K562 (cell line): ENCODE results near the gene FERMT1. TPM values are rescaled to one million over a fixed set of nuclear protein-coding genes. Genes with fewer than 3 reads are reported as not detected.

Experiments
- ARHGAP35 ChIP-seq: fragments of 450-650 bp; IDR thresholded peaks from 2 replicates; pipeline ENCODE4 v1.6.1; 2018; ENCODE audit not compliant: partially characterized antibody
- BRD4 ChIP-seq: fragments of 200-600 bp; sonication (generic); IDR thresholded peaks from 2 replicates; pipeline ENCODE4 v1.6.1; 2017; ENCODE audit warnings: inconsistent platforms
- BRD9 ChIP-seq: fragments of 450-650 bp; IDR thresholded peaks from 2 replicates; pipeline ENCODE4 v1.6.1; 2018; ENCODE audit warnings: low read depth; ENCODE audit not compliant: partially characterized antibody
- CEBPZ ChIP-seq: fragments of 150-350 bp; IDR thresholded peaks from 2 replicates; pipeline ENCODE4 v1.6.1; 2014; ENCODE audit warnings: low read depth, mild to moderate bottlenecking, low read length, borderline replicate concordance
- CTBP1 ChIP-seq: fragments of 450-650 bp; IDR thresholded peaks from 2 replicates; pipeline ENCODE4 v1.6.1; 2016; ENCODE audit warnings: borderline replicate concordance
- KHSRP ChIP-seq: fragments of 450-650 bp; IDR thresholded peaks from 2 replicates; pipeline ENCODE4 v1.6.1; 2017
- MCM7 ChIP-seq, 2 experiments: fragments of 450-650 bp; IDR thresholded peaks; 2 replicates each; pipeline ENCODE4 v1.6.1; 2016 to 2018
- MEIS2 ChIP-seq: fragments of 450-650 bp; IDR thresholded peaks from 2 replicates; pipeline ENCODE4 v1.6.1; 2014; ENCODE audit warnings: mild to moderate bottlenecking; ENCODE audit not compliant: partially characterized antibody
- RNF2 ChIP-seq: sonication (generic); IDR thresholded peaks from 2 replicates; pipeline ENCODE4 v1.6.1; 2016
- SRSF7 ChIP-seq: fragments of 200-400 bp; formaldehyde crosslinking; optimal IDR thresholded peaks from 2 replicates; pipeline ENCODE3; 2017; ENCODE audit warnings: mild to moderate bottlenecking, low read depth, low read length
- TEAD4 ChIP-seq, 2 experiments: sonication (generic) in 1 of 2; formaldehyde crosslinking in 1 of 2; IDR thresholded peaks; 2 replicates each; pipeline versions ENCODE4 v1.6.1 to v1.8.0; 2012 to 2022; ENCODE audit warnings: borderline replicate concordance in 1 of 2, inconsistent platforms in 1 of 2, low read length in 1 of 2, mild to moderate bottlenecking in 1 of 2, missing genetic modification reagents in 1 of 2
- THRB ChIP-seq: fragments of 450-650 bp; formaldehyde crosslinking; conservative IDR thresholded peaks from 2 replicates; pipeline ENCODE4 v1.4.0; 2022; ENCODE audit warnings: mild to moderate bottlenecking, missing genetic modification characterization
- YBX1 ChIP-seq: fragments of 450-650 bp; IDR thresholded peaks from 2 replicates; pipeline ENCODE4 v1.7.1; 2016; ENCODE audit warnings: mild to moderate bottlenecking
- ZNF696 ChIP-seq: fragments of 250-450 bp; sonication (Bioruptor Pico); conservative IDR thresholded peaks from 2 replicates; pipeline ENCODE4 v1.4.0; 2020; ENCODE audit warnings: mild to moderate bottlenecking, moderate library complexity
- ZNF785 ChIP-seq: fragments of 250-450 bp; sonication (Bioruptor Pico); IDR thresholded peaks from 2 replicates; pipeline ENCODE4 v1.4.0; 2020; ENCODE audit warnings: mild to moderate bottlenecking
- polyA plus RNA-seq, 8 experiments: library from polyadenylated mRNA; depleted of rRNA in 4 of 8; stranded (reverse) in 5 of 8; unstranded in 3 of 8; fragments of >200 nt; fragmentation: Nextera tagmentation in 2 of 8; fragmentation: Illumina TruSeq in 1 of 8; extraction: Ambion mirVana in 2 of 8; extraction: Trizol in 1 of 8; gene quantifications; 2 replicates each; pipeline versions ENCODE4 v1.2.1 to v1.2.3, GENCODE V29; 2011 to 2014; ENCODE audit warnings: inconsistent platforms in 1 of 8, missing spikeins in 1 of 8
- total RNA-seq, 7 experiments: library from RNA; depleted of rRNA in 6 of 7; stranded (reverse); fragments of >200 nt in 6 of 7; fragmentation: Illumina TruSeq in 2 of 7; extraction: Trizol in 2 of 7; gene quantifications; 2 replicates each; pipeline versions ENCODE4 v1.2.1 to v1.2.3, GENCODE V29; 2011 to 2021; ENCODE audit warnings: low replicate concordance in 1 of 7
- TF ChIP-seq, protein P1 (sequence below): fragments of 450-650 bp; IDR thresholded peaks from 2 replicates; pipeline ENCODE4 v1.6.1; 2016; ENCODE audit warnings: low read depth

Gene FERMT1
- total and polyA plus RNA-seq, 9 of the 15 experiments (the other 6 are each of a cell fraction or from before 2014, with no cell fraction given): 0.07 TPM; not detected in 8

DNA sequence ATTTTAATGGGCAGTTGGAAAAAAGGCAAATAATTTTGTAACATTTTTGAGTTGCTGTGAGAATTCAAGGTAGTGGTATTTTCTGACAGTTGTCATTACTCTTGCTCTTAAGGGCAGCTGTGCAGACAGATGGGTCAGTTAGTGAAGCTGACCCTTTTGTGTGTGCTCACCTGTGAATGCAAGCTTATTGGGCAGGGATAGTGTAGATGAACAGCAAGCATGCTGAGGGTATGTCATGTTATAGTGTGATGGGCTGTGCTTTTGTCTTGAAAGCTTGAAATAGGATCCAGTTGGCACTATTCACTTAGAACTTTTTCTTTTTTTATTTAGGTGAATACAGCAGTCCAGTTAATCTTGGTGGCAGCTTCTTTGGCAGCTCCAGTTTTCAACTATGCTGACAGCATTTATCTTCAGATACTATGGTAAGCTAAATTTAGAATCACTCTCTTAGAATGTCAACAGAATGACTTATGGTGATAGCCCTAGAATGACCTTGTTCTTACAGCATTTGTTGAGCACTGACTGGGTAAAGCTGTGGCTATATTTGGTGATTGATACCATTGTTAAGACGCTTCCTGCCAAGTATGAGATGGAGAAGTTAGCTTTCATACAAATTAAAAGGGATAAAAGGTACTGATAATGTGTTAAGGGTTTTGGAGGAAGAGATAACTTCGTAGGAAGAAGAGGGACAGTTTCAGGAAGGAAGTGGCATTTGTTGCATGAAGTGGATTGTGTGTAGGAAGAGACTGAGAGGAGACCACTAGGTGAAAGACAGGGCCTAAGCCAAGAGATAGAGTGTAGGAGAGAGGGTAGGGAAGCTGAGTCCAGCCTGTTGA lies 88.5 kb downstream of the FERMT1 start (continued):
- TF ChIP-seq TEAD4 (IDR thresholded peaks at IDR 0.05; ENCODE audit: low read length): 0 out of 2 replicates have a peak, but pooled peaks have one; percentile 35
- no peak for TF ChIP-seq TEAD4 (CRISPR knock-in tag; IDR thresholded peaks at IDR 0.05; ENCODE audit: borderline replicate concordance)
- no peak for TF ChIP-seq BRD9
- TF ChIP-seq ARHGAP35: no peak
- TF ChIP-seq ZNF785: no peak
- no peak for TF ChIP-seq ZNF696
- peak; percentile 19; the same call in 1 of the 2 replicates for TF ChIP-seq CTBP1
- 0 out of 2 replicates have a peak, but pooled peaks have one; percentile 51 for TF ChIP-seq THRB (CRISPR knock-in tag)
- no peak for TF ChIP-seq MCM7 (IDR thresholded peaks at IDR 0.05)
- no peak for TF ChIP-seq YBX1
- TF ChIP-seq KHSRP: no peak
- no peak for TF ChIP-seq CEBPZ
- TF ChIP-seq, protein P1, sequence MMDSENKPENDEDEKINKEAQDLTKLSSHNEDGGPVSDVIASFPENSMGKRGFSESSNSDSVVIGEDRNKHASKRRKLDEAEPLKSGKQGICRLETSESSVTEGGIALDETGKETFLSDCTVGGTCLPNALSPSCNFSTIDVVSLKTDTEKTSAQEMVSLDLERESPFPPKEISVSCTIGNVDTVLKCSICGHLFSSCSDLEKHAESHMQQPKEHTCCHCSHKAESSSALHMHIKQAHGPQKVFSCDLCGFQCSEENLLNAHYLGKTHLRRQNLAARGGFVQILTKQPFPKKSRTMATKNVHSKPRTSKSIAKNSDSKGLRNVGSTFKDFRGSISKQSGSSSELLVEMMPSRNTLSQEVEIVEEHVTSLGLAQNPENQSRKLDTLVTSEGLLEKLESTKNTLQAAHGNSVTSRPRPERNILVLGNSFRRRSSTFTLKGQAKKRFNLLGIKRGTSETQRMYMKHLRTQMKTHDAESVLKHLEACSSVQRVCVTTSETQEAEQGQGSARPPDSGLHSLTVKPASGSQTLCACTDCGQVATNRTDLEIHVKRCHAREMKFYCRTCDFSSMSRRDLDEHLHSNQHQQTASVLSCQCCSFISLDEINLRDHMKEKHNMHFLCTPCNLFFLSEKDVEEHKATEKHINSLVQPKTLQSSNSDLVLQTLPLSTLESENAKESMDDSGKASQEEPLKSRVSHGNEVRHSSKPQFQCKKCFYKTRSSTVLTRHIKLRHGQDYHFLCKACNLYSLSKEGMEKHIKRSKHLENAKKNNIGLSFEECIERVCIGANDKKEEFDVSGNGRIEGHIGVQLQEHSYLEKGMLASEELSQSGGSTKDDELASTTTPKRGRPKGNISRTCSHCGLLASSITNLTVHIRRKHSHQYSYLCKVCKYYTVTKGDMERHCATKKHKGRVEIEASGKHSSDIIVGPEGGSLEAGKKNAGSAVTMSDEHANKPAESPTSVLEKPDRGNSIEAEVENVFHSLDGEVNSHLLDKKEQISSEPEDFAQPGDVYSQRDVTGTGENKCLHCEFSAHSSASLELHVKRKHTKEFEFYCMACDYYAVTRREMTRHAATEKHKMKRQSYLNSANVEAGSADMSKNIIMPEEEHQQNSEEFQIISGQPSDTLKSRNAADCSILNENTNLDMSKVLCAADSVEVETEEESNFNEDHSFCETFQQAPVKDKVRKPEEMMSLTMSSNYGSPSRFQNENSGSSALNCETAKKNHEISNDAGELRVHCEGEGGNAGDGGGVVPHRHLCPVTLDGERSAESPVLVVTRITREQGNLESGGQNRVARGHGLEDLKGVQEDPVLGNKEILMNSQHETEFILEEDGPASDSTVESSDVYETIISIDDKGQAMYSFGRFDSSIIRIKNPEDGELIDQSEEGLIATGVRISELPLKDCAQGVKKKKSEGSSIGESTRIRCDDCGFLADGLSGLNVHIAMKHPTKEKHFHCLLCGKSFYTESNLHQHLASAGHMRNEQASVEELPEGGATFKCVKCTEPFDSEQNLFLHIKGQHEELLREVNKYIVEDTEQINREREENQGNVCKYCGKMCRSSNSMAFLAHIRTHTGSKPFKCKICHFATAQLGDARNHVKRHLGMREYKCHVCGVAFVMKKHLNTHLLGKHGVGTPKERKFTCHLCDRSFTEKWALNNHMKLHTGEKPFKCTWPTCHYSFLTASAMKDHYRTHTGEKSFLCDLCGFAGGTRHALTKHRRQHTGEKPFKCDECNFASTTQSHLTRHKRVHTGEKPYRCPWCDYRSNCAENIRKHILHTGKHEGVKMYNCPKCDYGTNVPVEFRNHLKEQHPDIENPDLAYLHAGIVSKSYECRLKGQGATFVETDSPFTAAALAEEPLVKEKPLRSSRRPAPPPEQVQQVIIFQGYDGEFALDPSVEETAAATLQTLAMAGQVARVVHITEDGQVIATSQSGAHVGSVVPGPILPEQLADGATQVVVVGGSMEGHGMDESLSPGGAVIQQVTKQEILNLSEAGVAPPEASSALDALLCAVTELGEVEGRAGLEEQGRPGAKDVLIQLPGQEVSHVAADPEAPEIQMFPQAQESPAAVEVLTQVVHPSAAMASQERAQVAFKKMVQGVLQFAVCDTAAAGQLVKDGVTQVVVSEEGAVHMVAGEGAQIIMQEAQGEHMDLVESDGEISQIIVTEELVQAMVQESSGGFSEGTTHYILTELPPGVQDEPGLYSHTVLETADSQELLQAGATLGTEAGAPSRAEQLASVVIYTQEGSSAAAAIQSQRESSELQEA: no peak
- TF ChIP-seq RNF2: 0 out of 2 replicates have a peak, but pooled peaks have one; percentile 47
- peak; percentile 98 for TF ChIP-seq MEIS2
- TF ChIP-seq BRD4: no peak
- no peak for TF ChIP-seq SRSF7
